Astrocyte (in vitro differentiated cells and primary cell): ENCODE measurements around the gene CPNE7. TPM values are rescaled to one million over a fixed set of nuclear protein-coding genes. Genes with fewer than 3 reads are reported as not detected.
A peak's percentile ranks its signal among the peaks of the same experiment; 100 is the strongest.

ENCODE experiments used
- DNase-seq: peaks from one replicate; pipeline ENCODE4 v3.0.0-alpha.2; 2010; ENCODE audit warnings: low read depth
- FAIRE-seq: peaks from 2 replicates; lab custom pipeline; 2011; peaks lifted over from hg19 to GRCh38; lab: Jason Lieb, UNC
- H2AFZ ChIP-seq: 2 replicates; pipeline ENCODE4 v1.6.0; 2012; ENCODE audit warnings: low read depth, low read length, inconsistent platforms
- H3K27ac ChIP-seq: 2 replicates; pipeline ENCODE4 v1.5.1; 2011; ENCODE audit warnings: low read depth, low read length, inconsistent platforms
- H3K27me3 ChIP-seq: 2 replicates; pipeline ENCODE4 v1.6.0; 2011; ENCODE audit warnings: low read length, inconsistent platforms; ENCODE audit not compliant: insufficient read depth
- H3K36me3 ChIP-seq: 2 replicates; pipeline ENCODE4 v1.5.1; 2011; ENCODE audit warnings: low read length, inconsistent platforms; ENCODE audit not compliant: insufficient read depth
- H3K4me1 ChIP-seq: 2 replicates; pipeline ENCODE4 v1.5.1; 2011; ENCODE audit warnings: low read length, inconsistent platforms; ENCODE audit not compliant: insufficient read depth
- H3K4me2 ChIP-seq: 2 replicates; pipeline ENCODE4 v1.6.0; 2012; ENCODE audit warnings: low read length, inconsistent platforms
- H3K4me3 ChIP-seq: 2 replicates; pipeline ENCODE4 v1.5.1; 2011; ENCODE audit warnings: low read depth, mild to moderate bottlenecking, low read length, inconsistent platforms; ENCODE audit not compliant: insufficient read depth
- H3K79me2 ChIP-seq: 2 replicates; pipeline ENCODE4 v1.6.0; 2012; ENCODE audit warnings: mild to moderate bottlenecking, low read length, inconsistent platforms; ENCODE audit not compliant: insufficient read depth
- H3K9ac ChIP-seq: 2 replicates; pipeline ENCODE4 v1.6.0; 2012; ENCODE audit warnings: mild to moderate bottlenecking, low read length, inconsistent platforms
- H3K9me3 ChIP-seq: 2 replicates; pipeline ENCODE4 v1.5.1; 2012; ENCODE audit warnings: low read depth, mild to moderate bottlenecking, low read length, inconsistent platforms; ENCODE audit not compliant: insufficient read depth
- H4K20me1 ChIP-seq: 2 replicates; pipeline ENCODE4 v1.6.0; 2012; ENCODE audit warnings: low read length, inconsistent platforms; ENCODE audit not compliant: insufficient read depth
- H3K27ac Mint-ChIP-seq: one replicate; pipeline ENCODE4 v1.8.0; 2021; ENCODE audit warnings: mild to moderate bottlenecking, mixed read lengths; ENCODE audit not compliant: unreplicated experiment
- H3K27me3 Mint-ChIP-seq: one replicate; pipeline ENCODE4 v1.8.0; 2021; ENCODE audit warnings: low read depth, mixed read lengths; ENCODE audit not compliant: unreplicated experiment
- H3K36me3 Mint-ChIP-seq: one replicate; pipeline ENCODE4 v1.8.0; 2021; ENCODE audit warnings: low read depth, mixed read lengths; ENCODE audit not compliant: unreplicated experiment
- H3K4me1 Mint-ChIP-seq: one replicate; pipeline ENCODE4 v1.8.0; 2021; ENCODE audit warnings: low read depth, mixed read lengths; ENCODE audit not compliant: unreplicated experiment
- H3K4me3 Mint-ChIP-seq: one replicate; pipeline ENCODE4 v1.8.0; 2021; ENCODE audit warnings: mild to moderate bottlenecking, moderate library complexity, mixed read lengths; ENCODE audit not compliant: unreplicated experiment
- H3K9me3 Mint-ChIP-seq: one replicate; pipeline ENCODE4 v1.8.0; 2021; ENCODE audit warnings: mild to moderate bottlenecking, mixed read lengths; ENCODE audit not compliant: unreplicated experiment
- CTCF ChIP-seq: IDR thresholded peaks from 2 replicates; pipeline ENCODE4 v1.5.1; 2011; ENCODE audit warnings: low read depth, mild to moderate bottlenecking, inconsistent platforms, low read length, moderate library complexity; ENCODE audit not compliant: insufficient read depth
- EZH2 ChIP-seq: IDR thresholded peaks from 2 replicates; pipeline ENCODE4 v1.6.1; 2012; ENCODE audit warnings: mild to moderate bottlenecking, low read length, inconsistent platforms; ENCODE audit not compliant: insufficient read depth
- total RNA-seq: library from RNA; stranded (reverse); gene quantifications from 2 replicates; pipeline ENCODE4 v1.2.1, GENCODE V29; 2021

CPNE7 gene
- total RNA-seq, 1 donor from 2014 or later = 7.5 TPM

GRCh38 chr16:89564476-89565255, 10.9 kb upstream of the CPNE7 start:
- Histone ChIP-seq H3K27me3 (no peaks in the 10 kb centered on the region), H4K20me1 (peaks cover 70% of the 10 kb centered on the region), H3K9ac (peak overlapping the region; percentile 93), H3K4me3 (peak overlapping the region; percentile 37), H3K27ac (no peak overlapping the region), H3K9me3 (no peaks in the 10 kb centered on the region), H2AFZ (no peak overlapping the region), H3K36me3 (peaks cover 29% of the 10 kb centered on the region), H3K79me2 (peaks cover 37% of the 10 kb centered on the region), H3K4me1 (peaks cover 50% of the 10 kb centered on the region), H3K4me2 (peak overlapping the region; percentile 97)
- TF ChIP-seq EZH2 (no peak), CTCF (no peak)
- peaks cover 38% of the 10 kb centered on the region for H3K4me1 Mint-ChIP-seq
- no peaks in the 10 kb centered on the region for H3K27me3 Mint-ChIP-seq
- DNase-seq (no peak), FAIRE-seq (no peak)
- peaks cover 1% of the 10 kb centered on the region for H3K9me3 Mint-ChIP-seq
- H3K4me3 Mint-ChIP-seq = peak overlapping the region; percentile 93
- peak overlapping the region; percentile 69 for H3K27ac Mint-ChIP-seq
- peaks cover 23% of the 10 kb centered on the region for H3K36me3 Mint-ChIP-seq

GRCh38 chr16:89565256-89565505, 10.4 kb upstream of the CPNE7 start:
- Histone ChIP-seq H3K79me2 (peaks cover 37% of the 10 kb centered on the region), H3K36me3 (peaks cover 29% of the 10 kb centered on the region), H3K9me3 (no peaks in the 10 kb centered on the region), H4K20me1 (peaks cover 70% of the 10 kb centered on the region), H3K27me3 (no peaks in the 10 kb centered on the region), H3K4me1 (peaks cover 44% of the 10 kb centered on the region), H3K9ac (peak overlapping the region; percentile 11), H3K4me3 (no peak overlapping the region), H3K4me2 (peak overlapping the region; percentile 97), H3K27ac (no peak overlapping the region), H2AFZ (no peak overlapping the region)
- DNase-seq = no peak
- Mint-ChIP-seq H3K27ac (no peak overlapping the region), H3K36me3 (peaks cover 23% of the 10 kb centered on the region), H3K9me3 (peaks cover 1% of the 10 kb centered on the region), H3K4me1 (peaks cover 36% of the 10 kb centered on the region), H3K4me3 (peak overlapping the region; percentile 78), H3K27me3 (no peaks in the 10 kb centered on the region)
- no peak for TF ChIP-seq EZH2
- TF ChIP-seq CTCF = no peak
- FAIRE-seq = no peak
